ENCODE results near the gene KDM4B. TPM values are rescaled to one million over a fixed set of nuclear protein-coding genes. Genes with fewer than 3 reads are reported as not detected.

Gene KDM4B
- total and polyA plus RNA-seq, 4 donors: 3.2 to 19.7 (median 12.9) TPM

- H3K27ac ChIP-seq (ENCODE audit: low read depth in 1 of 2, low read length in 2 of 2): peak overlapping the region; percentile 23 to 80
- H3K4me1 ChIP-seq (ENCODE audit: control insufficient read depth in 4 of 4, insufficient read depth in 4 of 4, low read length in 3 of 4): peaks cover 16 to 53% (median 39%) of the 10 kb centered on the region in 4 donors
- WGBS: 17% methylated on average over 31 of the region's 31 CpGs
- H3K4me3 ChIP-seq (ENCODE audit: low read depth in 1 of 3, low read length in 3 of 3): peak overlapping the region; percentile 67 to 87 (median 80)
- TF ChIP-seq RXRA (IDR thresholded peaks at IDR 0.05) (no peak), YY1 (IDR thresholded peaks at IDR 0.05) (no peak), FOXA2 (IDR thresholded peaks at IDR 0.05) (no peak), SP1 (IDR thresholded peaks at IDR 0.05) (no peak), RAD21 (IDR thresholded peaks at IDR 0.05) (no peak), JUND (IDR thresholded peaks at IDR 0.05) (no peak)
- no peaks in the 10 kb centered on the region for H3K9me3 ChIP-seq (ENCODE audit: control insufficient read depth in 4 of 4, low read length in 3 of 4)
- H3K27me3 ChIP-seq (ENCODE audit: control insufficient read depth in 4 of 4, insufficient read depth in 4 of 4, low read length in 3 of 4): no peaks in the 10 kb centered on the region
- DNase-seq (ENCODE audit: low spot score): no peak
- peak overlapping the region; percentile 69 to 74 for H3K9ac ChIP-seq (ENCODE audit: low read depth in 1 of 2, low read length in 2 of 2)
- H3K36me3 ChIP-seq (ENCODE audit: control insufficient read depth in 4 of 4, insufficient read depth in 3 of 4, low read depth in 1 of 4, low read length in 3 of 4): no peaks in the 10 kb centered on the region
These were observed 1.9 kb downstream of the KDM4B start for GRCh38 chr19:4970558-4971423.

DNA sequence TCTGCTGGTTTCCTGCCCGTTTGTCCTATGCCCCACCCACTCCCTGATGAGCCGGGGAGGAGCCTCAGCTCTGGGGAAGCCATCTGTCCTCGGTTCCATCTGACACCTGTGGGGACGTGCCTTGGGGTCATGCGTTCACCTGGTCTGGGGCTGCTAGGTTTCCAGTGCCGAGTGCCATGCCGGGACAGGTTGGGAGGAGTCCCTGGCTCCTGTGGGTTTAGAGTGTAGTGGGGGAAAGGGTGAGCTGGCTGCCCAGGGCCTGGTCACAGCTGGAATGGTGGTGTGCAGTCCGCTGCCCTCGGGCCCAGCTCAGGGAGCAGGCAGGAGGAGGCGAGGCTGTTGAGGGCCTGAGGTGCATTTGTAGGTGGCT is 2.5 kb downstream of the KDM4B start:
- WGBS: 30% methylated on average over 10 of the region's 10 CpGs
- H3K9me3 ChIP-seq (ENCODE audit: control insufficient read depth in 4 of 4, low read length in 3 of 4): no peaks in the 10 kb centered on the region
- peak overlapping the region; percentile 23 to 80 for H3K27ac ChIP-seq (ENCODE audit: low read depth in 1 of 2, low read length in 2 of 2)
- peak overlapping the region in 2 of 3 donors; percentile 41 to 87 for H3K4me3 ChIP-seq (ENCODE audit: low read depth in 1 of 3, low read length in 3 of 3)
- peak; percentile 52 for DNase-seq (ENCODE audit: low spot score)
- no peaks in the 10 kb centered on the region for H3K27me3 ChIP-seq (ENCODE audit: control insufficient read depth in 4 of 4, insufficient read depth in 4 of 4, low read length in 3 of 4)
- peaks cover 0 to 2% (median 0%) of the 10 kb centered on the region in 4 donors for H3K36me3 ChIP-seq (ENCODE audit: control insufficient read depth in 4 of 4, insufficient read depth in 3 of 4, low read depth in 1 of 4, low read length in 3 of 4)
- H3K9ac ChIP-seq (ENCODE audit: low read depth in 1 of 2, low read length in 2 of 2): peak overlapping the region in 1 of 2 donors; percentile 74
- H3K4me1 ChIP-seq (ENCODE audit: control insufficient read depth in 4 of 4, insufficient read depth in 4 of 4, low read length in 3 of 4): peaks cover 16 to 58% (median 42%) of the 10 kb centered on the region in 4 donors
- TF ChIP-seq HNF4A (conservative IDR thresholded peaks at IDR 0.05): peak; percentile 16 to 21
- peak in 1 of 2 donors; percentile 38 for TF ChIP-seq RXRA (IDR thresholded peaks at IDR 0.05)
- no peak for TF ChIP-seq NR2F2 (IDR thresholded peaks at IDR 0.05)

DNA sequence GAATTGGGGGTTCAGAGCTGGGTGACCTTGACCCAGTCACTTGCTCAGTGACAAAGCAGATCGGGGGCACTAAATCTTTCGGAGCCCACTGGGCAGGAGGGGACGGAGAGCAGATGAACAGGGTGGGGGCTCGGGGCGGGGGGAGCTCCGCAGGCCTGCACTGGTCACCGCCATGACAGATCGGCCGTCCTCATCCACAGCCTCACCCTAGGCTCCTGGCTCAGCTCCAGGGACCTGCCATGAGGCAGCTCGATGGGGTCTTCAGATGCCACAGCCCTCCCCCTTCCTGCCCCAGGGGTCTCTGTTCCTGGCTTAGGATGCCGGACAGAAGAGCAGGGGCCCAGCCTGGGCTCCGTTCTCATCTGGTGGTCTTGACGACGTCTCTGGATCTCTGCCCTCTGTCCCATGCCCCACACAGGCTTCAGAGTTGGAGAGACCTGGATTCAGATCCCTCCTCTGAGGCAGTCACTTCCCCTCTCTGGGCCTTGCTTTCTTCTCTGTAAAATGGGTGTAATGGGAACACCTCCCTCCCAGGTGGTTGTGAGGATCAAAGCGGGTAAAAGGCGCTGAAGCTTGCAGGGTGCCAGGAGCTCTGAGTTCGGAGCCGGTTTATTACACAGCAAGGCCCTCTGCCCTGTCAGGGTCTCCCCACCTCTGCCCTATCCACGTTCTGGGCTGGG is 3.0 kb downstream of the KDM4B start:
- Histone ChIP-seq H3K27me3 (ENCODE audit: control insufficient read depth in 4 of 4, insufficient read depth in 4 of 4, low read length in 3 of 4) (no peaks in the 10 kb centered on the region), H3K27ac (ENCODE audit: low read depth in 1 of 2, low read length in 2 of 2) (peak overlapping the region; percentile 23 to 80), H3K4me3 (ENCODE audit: low read depth in 1 of 3, low read length in 3 of 3) (no peak overlapping the region), H3K36me3 (ENCODE audit: control insufficient read depth in 4 of 4, insufficient read depth in 3 of 4, low read depth in 1 of 4, low read length in 3 of 4) (peaks cover 0 to 2% (median 0%) of the 10 kb centered on the region in 4 donors), H3K9ac (ENCODE audit: low read depth in 1 of 2, low read length in 2 of 2) (no peak overlapping the region), H3K4me1 (ENCODE audit: control insufficient read depth in 4 of 4, insufficient read depth in 4 of 4, low read length in 3 of 4) (peaks cover 16 to 64% (median 46%) of the 10 kb centered on the region in 4 donors), H3K9me3 (ENCODE audit: control insufficient read depth in 4 of 4, low read length in 3 of 4) (no peaks in the 10 kb centered on the region)
- WGBS: 83% methylated on average over 19 of the region's 19 CpGs
- no peak for DNase-seq (ENCODE audit: low spot score)
- TF ChIP-seq GABPA (IDR thresholded peaks at IDR 0.05 in 1 of 2, conservative IDR thresholded peaks at IDR 0.05 in 1 of 2): no peak
- TF ChIP-seq NR2F2 (IDR thresholded peaks at IDR 0.05): no peak
- TF ChIP-seq EGR1 (IDR thresholded peaks at IDR 0.05; ENCODE audit: low read depth in 2 of 2): no peak
- TF ChIP-seq RAD21 (IDR thresholded peaks at IDR 0.05): no peak
- no peak for TF ChIP-seq REST (IDR thresholded peaks at IDR 0.05)
- TF ChIP-seq HNF4G (IDR thresholded peaks at IDR 0.05): no peak
- TF ChIP-seq, protein P1, sequence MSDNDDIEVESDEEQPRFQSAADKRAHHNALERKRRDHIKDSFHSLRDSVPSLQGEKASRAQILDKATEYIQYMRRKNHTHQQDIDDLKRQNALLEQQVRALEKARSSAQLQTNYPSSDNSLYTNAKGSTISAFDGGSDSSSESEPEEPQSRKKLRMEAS (IDR thresholded peaks at IDR 0.05): no peak
